Ovary (tissue), 3 donors: Measurements from ENCODE around the gene CD109.

Experiments used
- CTCF ChIP-seq, 3 donors: fragments of 450-650 bp in 2 of 3; fragments of 200-600 bp in 1 of 3; IDR thresholded peaks; one replicate each; pipeline versions ENCODE4 v1.5.1 to v1.8.0; 2016 to 2022; ENCODE audit warnings: antibody characterized with exemption in 3 of 3, mild to moderate bottlenecking in 1 of 3
- EP300 ChIP-seq: sonication (generic); formaldehyde crosslinking; IDR thresholded peaks from one replicate; pipeline ENCODE4 v1.6.1; 2017; ENCODE audit warnings: antibody characterized with exemption
- POLR2A ChIP-seq: fragments of 450-650 bp; IDR thresholded peaks from one replicate; pipeline ENCODE4 v1.6.1; 2017; ENCODE audit warnings: antibody characterized with exemption, mild to moderate bottlenecking, moderate library complexity
- donor health status: DM: no; HTN: no; CAD: no.

GRCh38 chr6:73648166-73648565 is 47.8 kb upstream of the CD109 start:
- no peak for TF ChIP-seq CTCF (IDR thresholded peaks at IDR 0.05)
- TF ChIP-seq POLR2A: no peak
- TF ChIP-seq EP300: no peak
